H1 (cell line): ENCODE measurements around the gene KDF1. TPM values are rescaled to one million over a fixed set of nuclear protein-coding genes. Genes with fewer than 3 reads are reported as not detected.

ENCODE experiments used
- ATF2 ChIP-seq: IDR thresholded peaks from 2 replicates; pipeline ENCODE4 v1.6.1; 2012; ENCODE audit warnings: low read length, inconsistent platforms
- CHD7 ChIP-seq: fragments of 300-600 bp; sonication (generic); IDR thresholded peaks from 2 replicates; pipeline ENCODE4 v1.7.1; 2012; ENCODE audit warnings: low read length, moderate library complexity, mild to moderate bottlenecking, inconsistent platforms; ENCODE audit not compliant: insufficient replicate concordance
- HDAC2 ChIP-seq, 2 experiments: fragments of 300-600 bp in 1 of 2; sonication (generic) in 1 of 2; IDR thresholded peaks; 2 replicates each; pipeline ENCODE4 v1.6.1; 2011 to 2012; ENCODE audit warnings: low read depth in 2 of 2, low read length in 2 of 2, mild to moderate bottlenecking in 2 of 2, moderate library complexity in 2 of 2, borderline replicate concordance in 1 of 2, inconsistent platforms in 1 of 2
- MAFK ChIP-seq: IDR thresholded peaks from 2 replicates; pipeline ENCODE4 v1.6.1; 2012; ENCODE audit warnings: low read depth, mild to moderate bottlenecking, improper control_type of control experiment, low read length
- MAX ChIP-seq: IDR thresholded peaks from 2 replicates; pipeline ENCODE4 v1.6.1; 2012; ENCODE audit warnings: inconsistent platforms
- NANOG ChIP-seq: IDR thresholded peaks from 2 replicates; pipeline ENCODE4 v1.6.1; 2011; ENCODE audit warnings: low read length, low read depth, mild to moderate bottlenecking, inconsistent platforms; ENCODE audit not compliant: insufficient read depth, poor library complexity, severe bottlenecking
- polyA plus RNA-seq, 7 experiments: library from polyadenylated mRNA; depleted of rRNA in 3 of 7; stranded (reverse) in 5 of 7; unstranded in 2 of 7; fragments of >200 nt in 5 of 7; fragments of 200-250 nt in 2 of 7; gene quantifications; 1 replicate in 5 of 7; 2 replicates in 1 of 7; 4 replicates in 1 of 7; pipeline versions ENCODE4 v1.2.1 to v1.2.3, GENCODE V29; 2011 to 2013; ENCODE audit warnings: missing spikeins in 2 of 7, mixed read lengths in 2 of 7
- total RNA-seq: library from RNA; stranded (reverse); fragmentation: NEBNext Ultra II Directional; extraction: Animal tissue kit (Norgen Biotek cat#: 25700); gene quantifications from 2 replicates; pipeline ENCODE4 v1.2.1, GENCODE V29; 2021

Gene KDF1
- total and polyA plus RNA-seq, 2 of the 8 experiments (the other 6 are each of a cell fraction or from before 2014, with no cell fraction given): 16.9 to 37.5 TPM

- no peak for TF ChIP-seq CHD7
- no peak for TF ChIP-seq NANOG
- no peak for TF ChIP-seq ATF2
- peak; percentile 64 to 85; a peak in 2 of 4 replicates for TF ChIP-seq HDAC2 (IDR thresholded peaks at IDR 0.05; ENCODE audit: borderline replicate concordance in 1 of 2, low read depth in 2 of 2, low read length in 2 of 2)
- TF ChIP-seq MAFK: no peak
- TF ChIP-seq MAX: peak; percentile 93
These were observed 38.5 kb downstream of the KDF1 start, which contains the start of gene NUDC (continued) for GRCh38 chr1:26921540-26922430.
